HepG2 (cell line): ENCODE results near the gene CFAP92. TPM values are rescaled to one million over a fixed set of nuclear protein-coding genes. Genes with fewer than 3 reads are reported as not detected.

Experiments
- ATAC-seq: fragments of 200-7000 bp; cut with Tn5 transposase; 3 replicates; pipeline ENCODE4 v1.9.1; 2020; ENCODE audit warnings: mild to moderate bottlenecking, moderate library complexity
- BruUV-seq: library from RNA; stranded (reverse); fragments of 400-500 nt; replicated peaks from 2 replicates; lab custom pipeline; 2021; lab: Mats Ljungman, UMichigan
- CTCF ChIA-PET: fragments of 300-600 bp; formaldehyde crosslinking; extraction: SDS; loops from one replicate; lab custom pipeline; 2021; ENCODE audit warnings: low total read pairs, inconsistent platforms, low intra/inter-chr PET ratio; lab: Yijun Ruan, JAX
- POLR2A ChIA-PET: fragments of 350-600 bp; sonication (Branson Sonifier 250); formaldehyde crosslinking; loops from one replicate; lab custom pipeline; 2020; ENCODE audit warnings: antibody characterized with exemption, inconsistent platforms; lab: Yijun Ruan, JAX
- DNase-seq: peaks from one replicate; pipeline ENCODE4 v3.0.0-alpha.2; 2015; ENCODE audit warnings: low spot score
- FAIRE-seq: peaks from 3 replicates; lab custom pipeline; 2011; peaks lifted over from hg19 to GRCh38; lab: Jason Lieb, UNC
- H2AFZ ChIP-seq: one replicate; pipeline ENCODE4 v1.6.1; 2011; ENCODE audit warnings: low read length, inconsistent platforms
- H3K27ac ChIP-seq: fragments of 300-600 bp; 3 replicates; pipeline ENCODE4 v1.8.0; 2011; ENCODE audit warnings: mixed run types, mild to moderate bottlenecking, mixed read lengths, low read length, inconsistent platforms; ENCODE audit not compliant: insufficient read depth; ENCODE audit errors: extremely low read length
- H3K27me3 ChIP-seq, 2 experiments: fragments of 200-600 bp in 1 of 2; 2 replicates in 1 of 2; 3 replicates in 1 of 2; pipeline versions ENCODE4 v1.6.0 to v1.8.0; 2011; ENCODE audit warnings: low read length in 2 of 2, mild to moderate bottlenecking in 2 of 2, moderate library complexity in 2 of 2, inconsistent platforms in 1 of 2; ENCODE audit not compliant: insufficient read depth in 2 of 2, control insufficient read depth in 1 of 2
- H3K36me3 ChIP-seq, 2 experiments: fragments of 200-600 bp in 1 of 2; replicated peaks in 1 of 2; 2 replicates in 1 of 2; 3 replicates in 1 of 2; pipeline versions ENCODE4 v1.5.1 to v1.8.0; 2011; ENCODE audit warnings: low read length in 2 of 2, inconsistent platforms in 1 of 2; ENCODE audit not compliant: insufficient read depth in 2 of 2, control insufficient read depth in 1 of 2
- H3K4me1 ChIP-seq: 2 replicates; pipeline ENCODE4 v1.5.1; 2012; ENCODE audit warnings: low read length, inconsistent platforms; ENCODE audit not compliant: insufficient read depth
- H3K4me2 ChIP-seq: 2 replicates; pipeline ENCODE4 v1.6.0; 2011; ENCODE audit warnings: low read depth, low read length, inconsistent platforms
- H3K4me3 ChIP-seq, 3 experiments: fragments of 200-600 bp in 1 of 3; sonication (generic), shearing (Covaris generic) in 1 of 3; replicated peaks in 1 of 3; 2 replicates each; pipeline ENCODE4 v1.5.1; 2011 to 2016; ENCODE audit warnings: low read length in 3 of 3, inconsistent platforms in 2 of 3, low read depth in 2 of 3, mild to moderate bottlenecking in 2 of 3, control low read depth in 1 of 3, mixed read lengths in 1 of 3; ENCODE audit not compliant: insufficient read depth in 1 of 3
- H3K79me2 ChIP-seq: one replicate; pipeline ENCODE4 v1.6.1; 2011; ENCODE audit warnings: low read length, inconsistent platforms; ENCODE audit not compliant: insufficient read depth
- H3K9ac ChIP-seq: 2 replicates; pipeline ENCODE4 v1.6.0; 2011; ENCODE audit warnings: mild to moderate bottlenecking, low read depth, low read length, inconsistent platforms; ENCODE audit not compliant: insufficient read depth
- H3K9me3 ChIP-seq: 2 replicates; pipeline ENCODE4 v1.5.1; 2012; ENCODE audit warnings: mild to moderate bottlenecking, low read length
- H4K20me1 ChIP-seq: 2 replicates; pipeline ENCODE4 v1.6.0; 2011; ENCODE audit warnings: inconsistent platforms, mild to moderate bottlenecking, low read length, moderate library complexity; ENCODE audit not compliant: insufficient read depth
- CEBPB ChIP-seq: IDR thresholded peaks from 2 replicates; pipeline ENCODE4 v1.6.1; 2011; ENCODE audit warnings: low read depth, low read length, improper control_type of control experiment, borderline replicate concordance
- RELA ChIP-seq: sonication (generic); formaldehyde crosslinking; IDR thresholded peaks from 2 replicates; pipeline ENCODE4 v1.4.0; 2020; ENCODE audit warnings: missing genetic modification reagents
- SOX13 ChIP-seq, 3 experiments: fragments of 450-650 bp in 1 of 3; sonication (generic) in 1 of 3; formaldehyde crosslinking in 1 of 3; IDR thresholded peaks in 2 of 3; conservative IDR thresholded peaks in 1 of 3; 2 replicates each; pipeline versions ENCODE4 v1.5.0 to v1.6.1; 2016 to 2020; ENCODE audit warnings: antibody characterized with exemption in 1 of 3, mild to moderate bottlenecking in 1 of 3, missing compliant biosample characterization in 1 of 3, missing genetic modification reagents in 1 of 3, moderate library complexity in 1 of 3
- ZNF264 ChIP-seq: sonication (generic); formaldehyde crosslinking; IDR thresholded peaks from 2 replicates; pipeline ENCODE4 v1.4.0; 2020; ENCODE audit warnings: missing genetic modification reagents
- ZNF777 ChIP-seq: sonication (generic); formaldehyde crosslinking; IDR thresholded peaks from 2 replicates; pipeline ENCODE4 v1.4.0; 2020; ENCODE audit warnings: missing genetic modification reagents
- WGBS: methylation state at CpG from one replicate; pipeline ENCODE4 v1.1.6; 2017; ENCODE audit warnings: low lambda C conversion rate; 5-methylcytosine and 5-hydroxymethylcytosine counted together
- in situ Hi-C: cut with HindIII; loops from 2 replicates; pipeline ENCODE4 v1.10.0; 2017; ENCODE audit warnings: low pct_unique_long_range_greater_than_20kb; ENCODE audit not compliant: extremely low pct_ligation_motif_present
- intact Hi-C: fragments of 100-400 bp; cut with micrococcal nuclease; formaldehyde crosslinking; loops from one replicate; pipeline ENCODE4 v1.10.0; 2022; ENCODE audit not compliant: unreplicated experiment
- polyA plus RNA-seq, 8 experiments: library from polyadenylated mRNA; depleted of rRNA in 3 of 8; stranded (reverse) in 7 of 8; unstranded in 1 of 8; fragments of >200 nt; fragmentation: Illumina TruSeq in 4 of 8; extraction: Trizol in 4 of 8; gene quantifications; 2 replicates each; pipeline versions ENCODE4 v1.2.1 to v1.2.3, GENCODE V29; 2011 to 2016; ENCODE audit warnings: low read depth in 4 of 8, missing spikeins in 1 of 8, mixed read lengths in 1 of 8; ENCODE audit not compliant: insufficient read depth in 1 of 8
- total RNA-seq, 5 experiments: library from RNA; depleted of rRNA; stranded (reverse); fragments of >200 nt; fragmentation: Illumina TruSeq; extraction: Trizol; gene quantifications; 2 replicates each; pipeline ENCODE4 v1.2.3, GENCODE V29; 2016; ENCODE audit warnings: low read depth in 1 of 5
- TF ChIP-seq, protein P1 (sequence below): sonication (generic); formaldehyde crosslinking; IDR thresholded peaks from 2 replicates; pipeline ENCODE4 v1.8.0; 2022; ENCODE audit warnings: missing genetic modification reagents, mild to moderate bottlenecking, moderate library complexity, borderline replicate concordance

Gene CFAP92
- total and polyA plus RNA-seq, 2 of the 13 experiments (the other 11 are each of a cell fraction or from before 2014, with no cell fraction given) = 0.18 to 0.46 TPM

DNA sequence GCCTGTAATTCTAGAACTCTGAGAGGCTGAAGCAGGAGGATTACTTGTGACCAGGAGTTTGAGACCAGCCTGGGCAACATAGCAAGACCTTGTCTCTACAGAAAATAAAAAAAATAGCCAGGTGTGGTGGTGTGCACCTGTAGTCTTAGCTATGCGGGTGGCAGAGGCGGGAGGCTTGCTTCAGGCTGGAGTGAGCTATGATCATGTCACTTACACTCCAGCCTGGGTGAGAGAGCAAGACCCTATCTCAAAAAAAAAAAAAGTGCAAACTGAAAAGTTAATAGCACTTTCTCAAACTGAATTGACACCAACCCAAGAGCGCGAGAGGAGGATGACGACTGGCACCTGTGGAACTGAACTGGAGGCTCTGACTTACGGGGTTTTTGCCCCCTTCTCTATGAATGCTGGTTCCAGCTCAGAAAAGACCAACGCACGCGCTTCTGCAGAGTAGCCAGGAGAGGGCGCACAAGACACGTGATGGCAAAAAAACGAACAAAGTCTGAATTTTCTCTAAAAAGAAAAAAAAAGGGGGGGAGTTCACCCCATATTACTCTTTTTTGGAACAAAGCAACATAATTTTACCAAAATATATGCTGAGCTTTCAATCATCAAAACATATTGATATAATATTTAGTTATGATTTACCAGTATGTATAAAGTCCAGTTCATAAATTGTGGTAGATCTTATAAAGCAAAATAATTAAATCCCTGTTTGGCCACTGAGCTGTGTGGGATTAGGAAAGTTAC lies 23.7 kb downstream of the CFAP92 start (continued):
- TF ChIP-seq SOX13 (IDR thresholded peaks at IDR 0.05) (no peak), SOX13 (CRISPR knock-in tag; conservative IDR thresholded peaks at IDR 0.05 in 1 of 2, IDR thresholded peaks at IDR 0.05 in 1 of 2) (no peak), ZNF264 (CRISPR knock-in tag) (no peak), ZNF777 (no peak)
- TF ChIP-seq, protein P1, sequence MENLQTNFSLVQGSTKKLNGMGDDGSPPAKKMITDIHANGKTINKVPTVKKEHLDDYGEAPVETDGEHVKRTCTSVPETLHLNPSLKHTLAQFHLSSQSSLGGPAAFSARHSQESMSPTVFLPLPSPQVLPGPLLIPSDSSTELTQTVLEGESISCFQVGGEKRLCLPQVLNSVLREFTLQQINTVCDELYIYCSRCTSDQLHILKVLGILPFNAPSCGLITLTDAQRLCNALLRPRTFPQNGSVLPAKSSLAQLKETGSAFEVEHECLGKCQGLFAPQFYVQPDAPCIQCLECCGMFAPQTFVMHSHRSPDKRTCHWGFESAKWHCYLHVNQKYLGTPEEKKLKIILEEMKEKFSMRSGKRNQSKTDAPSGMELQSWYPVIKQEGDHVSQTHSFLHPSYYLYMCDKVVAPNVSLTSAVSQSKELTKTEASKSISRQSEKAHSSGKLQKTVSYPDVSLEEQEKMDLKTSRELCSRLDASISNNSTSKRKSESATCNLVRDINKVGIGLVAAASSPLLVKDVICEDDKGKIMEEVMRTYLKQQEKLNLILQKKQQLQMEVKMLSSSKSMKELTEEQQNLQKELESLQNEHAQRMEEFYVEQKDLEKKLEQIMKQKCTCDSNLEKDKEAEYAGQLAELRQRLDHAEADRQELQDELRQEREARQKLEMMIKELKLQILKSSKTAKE (CRISPR knock-in tag) = no peak

DNA sequence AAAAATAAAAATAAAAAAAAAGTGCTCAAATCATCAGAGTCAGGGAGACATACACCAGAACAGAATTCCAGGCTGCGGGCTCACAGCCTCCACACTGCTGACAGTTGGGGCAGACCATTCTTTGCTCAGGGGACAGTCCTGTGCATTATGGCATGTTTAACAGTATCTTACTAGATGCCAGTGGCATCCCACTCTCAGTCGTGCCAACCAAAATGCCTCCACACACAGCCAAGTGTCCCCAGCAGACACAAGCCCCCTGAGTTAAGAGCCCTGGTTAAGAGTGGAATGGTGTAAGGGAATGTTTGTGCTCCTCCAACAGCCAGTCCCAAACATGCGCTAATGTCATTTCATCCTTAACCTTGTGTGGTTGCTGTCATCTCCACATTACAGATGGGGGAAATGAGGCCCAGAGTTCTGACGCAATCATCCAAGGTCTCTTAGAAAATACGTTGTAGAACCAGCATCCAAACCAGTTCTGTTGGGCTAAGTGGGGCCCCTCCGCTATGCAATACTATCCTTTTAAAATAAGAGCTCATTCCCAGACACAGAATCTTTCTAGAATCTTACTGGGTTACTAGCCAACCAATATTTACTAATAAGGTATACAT lies 26.0 kb downstream of the CFAP92 start:
- POLR2A ChIA-PET = no interaction called here
- 57% methylated on average over 5 of the region's 6 CpGs for WGBS
- DNase-seq = no peak
- no peak overlapping the region for H3K9ac ChIP-seq
- H3K79me2 ChIP-seq = no peaks in the 10 kb centered on the region
- H3K27ac ChIP-seq = no peak overlapping the region
- H2AFZ ChIP-seq = no peak overlapping the region
- intact Hi-C loops (no loop called here), in situ Hi-C loops (no loop called here)
- H3K9me3 ChIP-seq = no peaks in the 10 kb centered on the region
- TF ChIP-seq RELA (CRISPR knock-in tag) = no peak
- peak; percentile 47; the same call in 1 of the 2 replicates for TF ChIP-seq CEBPB
- no peak for FAIRE-seq
- H3K36me3 ChIP-seq = no peaks in the 10 kb centered on the region
- no peak overlapping the region for H3K4me2 ChIP-seq
- peaks cover 2 to 25% of the 10 kb centered on the region in 2 experiments; a peak in 4 of 5 replicates for H3K27me3 ChIP-seq
- no peaks in the 10 kb centered on the region for H4K20me1 ChIP-seq
- CTCF ChIA-PET = no interaction called here
- no peaks in the 10 kb centered on the region for H3K4me1 ChIP-seq
- ATAC-seq = no peak
- no peak overlapping the region for H3K4me3 ChIP-seq
- BruUV-seq = no TSS peak
